Measurements from ENCODE around the gene GCAT.

The GCAT gene

GRCh38 chr22:37807410-37808293 is at the start of gene GCAT:
TSS of gene GCAT (plus strand) at chr22:37807934. CDS start at chr22:37807968, 34 bp downstream.
- peak; percentile 89 to 91 for DNase-seq

- no peak for DNase-seq
These were observed 49.0 kb upstream of the GCAT start for GRCh38 chr22:37758694-37759093.

DNA sequence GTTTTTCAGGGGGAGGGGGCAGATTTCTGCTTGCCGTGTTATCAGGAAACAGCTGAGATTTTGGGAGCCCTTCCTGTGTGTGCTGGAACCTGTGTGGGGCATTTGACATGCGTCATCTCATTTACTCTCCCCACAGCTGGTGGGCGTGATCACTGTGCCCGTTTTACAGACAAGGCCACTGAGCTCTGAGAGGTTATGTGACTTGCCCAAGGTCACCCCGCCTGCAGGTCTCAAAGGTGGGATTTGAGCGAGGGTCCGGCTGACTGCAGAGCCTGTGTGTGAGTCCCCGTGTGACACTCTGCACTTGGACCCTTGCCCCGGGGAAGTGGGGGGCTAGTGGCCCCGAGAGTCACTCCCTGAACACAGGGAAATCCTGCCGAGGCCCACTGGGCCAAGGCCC is 48.5 kb upstream of the GCAT start:
- DNase-seq, result no peak

DNA sequence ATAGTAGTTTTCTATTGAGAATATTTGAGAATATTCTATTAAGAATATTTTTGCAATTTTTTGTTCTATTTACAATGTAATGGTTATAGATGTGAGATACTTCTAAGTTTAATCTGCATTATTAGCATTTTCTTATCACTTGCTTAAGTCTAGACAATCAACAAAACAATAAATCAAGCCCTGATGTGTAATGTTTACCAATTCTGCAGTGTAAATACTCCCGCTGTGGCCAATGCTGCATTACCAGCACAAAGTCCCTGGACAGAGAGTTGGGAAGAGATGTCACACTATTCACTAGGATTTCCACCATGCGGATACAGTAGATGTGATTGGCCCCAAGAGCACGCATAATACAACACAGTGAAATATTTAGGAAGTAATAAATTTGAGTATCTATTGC is 47.6 kb upstream of the GCAT start:
- DNase-seq, result no peak

GRCh38 chr22:37762389-37762836 is 45.3 kb upstream of the GCAT start:
- DNase-seq, result no peak

DNA sequence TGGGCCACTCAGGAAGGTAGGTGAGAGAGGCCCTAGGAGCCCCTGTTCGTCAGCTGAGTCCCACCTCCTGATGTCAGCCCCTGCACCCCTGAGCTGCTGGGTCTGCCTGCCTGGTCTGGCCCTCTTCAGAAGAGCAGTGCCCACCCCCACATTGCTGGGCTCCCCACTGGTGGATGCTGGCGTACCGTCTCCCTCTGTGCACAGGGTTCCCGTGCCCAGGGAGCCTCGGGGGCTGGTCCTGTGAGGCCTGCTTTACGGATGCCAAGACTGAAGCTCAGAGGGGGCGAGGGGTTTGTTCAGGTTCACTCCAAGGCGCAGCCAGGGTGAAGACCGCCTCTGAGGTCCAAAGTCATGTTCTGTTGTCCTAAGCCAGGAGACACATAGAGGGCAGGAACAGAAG is 44.7 kb upstream of the GCAT start:
- no peak for DNase-seq

DNA sequence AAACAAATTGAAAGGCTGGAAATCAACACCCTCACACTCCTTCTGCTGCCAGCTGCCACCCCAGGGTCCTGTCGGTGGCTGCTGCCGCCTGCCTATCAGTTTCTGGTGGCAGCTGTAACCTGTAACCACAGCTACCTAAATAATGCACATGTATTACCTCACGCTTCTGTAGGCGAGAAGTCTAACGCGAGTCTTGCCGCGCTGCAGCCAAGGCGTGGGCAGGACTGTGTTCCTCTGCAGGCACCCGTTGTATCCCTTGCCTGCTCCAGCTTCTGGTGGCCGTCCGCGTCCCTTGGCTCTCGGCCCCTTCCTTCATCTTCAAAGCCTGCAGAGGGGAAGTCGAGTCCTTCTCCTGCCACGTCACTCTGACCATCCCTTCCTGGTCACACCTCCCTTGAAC is 44.1 kb upstream of the GCAT start:
- DNase-seq, result no peak

DNA sequence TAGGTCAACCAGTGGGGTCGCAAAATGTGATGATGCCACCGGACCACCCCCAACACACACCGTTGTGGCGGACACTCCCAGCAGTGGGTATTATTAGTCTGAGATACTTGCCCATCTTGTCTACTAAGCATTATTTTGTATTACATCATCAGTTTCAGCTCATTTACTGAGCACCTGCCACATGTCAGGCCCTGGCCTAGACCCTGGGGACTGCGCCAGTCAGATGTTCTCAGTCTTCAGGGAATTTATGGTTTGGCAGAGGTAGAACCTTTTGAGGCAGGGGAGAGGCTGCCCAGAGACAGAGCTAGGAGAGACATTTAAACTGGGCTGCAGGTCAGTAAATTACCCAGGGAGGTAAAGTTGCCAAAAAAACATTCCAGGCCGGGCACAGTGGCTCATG is 43.1 kb upstream of the GCAT start:
- no peak for DNase-seq

GRCh38 chr22:37765498-37765897 is 42.2 kb upstream of the GCAT start:
- no peak for DNase-seq

GRCh38 chr22:37765953-37766576 is 41.7 kb upstream of the GCAT start:
- no peak for DNase-seq

DNA sequence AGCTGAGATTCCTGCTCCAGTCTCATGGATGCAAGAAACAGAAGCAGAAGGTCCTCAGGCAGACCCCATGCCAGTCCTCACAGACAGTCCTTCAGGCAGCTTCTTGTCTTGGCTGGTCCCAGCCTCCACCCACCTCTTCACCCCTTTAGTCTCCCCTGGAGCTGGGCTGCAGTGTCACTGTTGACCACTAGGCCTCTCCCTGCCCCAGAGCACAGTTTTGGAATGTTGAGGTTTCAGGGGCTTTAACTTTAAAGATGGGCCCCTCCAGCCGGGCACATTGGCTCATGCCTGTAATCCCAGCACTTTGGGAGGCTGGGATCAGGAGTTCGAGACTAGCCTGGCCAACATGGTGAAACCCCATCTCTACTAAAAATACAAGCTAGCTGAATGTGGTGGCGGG is 39.5 kb upstream of the GCAT start:
- no peak for DNase-seq

DNA sequence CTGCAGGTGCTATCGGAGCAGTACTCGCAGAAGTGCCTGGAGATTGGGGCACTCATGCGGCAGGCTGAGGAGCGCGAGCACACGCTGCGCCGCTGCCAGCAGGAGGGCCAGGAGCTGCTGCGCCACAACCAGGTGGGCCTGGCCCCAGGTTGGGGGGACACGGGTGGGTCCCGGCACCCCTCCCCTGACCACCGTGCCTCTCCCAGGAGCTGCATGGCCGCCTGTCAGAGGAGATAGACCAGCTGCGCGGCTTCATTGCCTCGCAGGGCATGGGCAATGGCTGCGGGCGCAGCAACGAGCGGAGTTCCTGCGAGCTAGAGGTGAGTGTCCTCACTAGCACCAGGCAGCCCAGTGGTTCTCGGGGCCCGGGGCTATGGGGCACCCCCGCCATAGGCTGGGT is 38.7 kb upstream of the GCAT start:
- DNase-seq, result no peak

- no peak for DNase-seq
These were observed 36.7 kb upstream of the GCAT start for GRCh38 chr22:37771081-37771480.

DNA sequence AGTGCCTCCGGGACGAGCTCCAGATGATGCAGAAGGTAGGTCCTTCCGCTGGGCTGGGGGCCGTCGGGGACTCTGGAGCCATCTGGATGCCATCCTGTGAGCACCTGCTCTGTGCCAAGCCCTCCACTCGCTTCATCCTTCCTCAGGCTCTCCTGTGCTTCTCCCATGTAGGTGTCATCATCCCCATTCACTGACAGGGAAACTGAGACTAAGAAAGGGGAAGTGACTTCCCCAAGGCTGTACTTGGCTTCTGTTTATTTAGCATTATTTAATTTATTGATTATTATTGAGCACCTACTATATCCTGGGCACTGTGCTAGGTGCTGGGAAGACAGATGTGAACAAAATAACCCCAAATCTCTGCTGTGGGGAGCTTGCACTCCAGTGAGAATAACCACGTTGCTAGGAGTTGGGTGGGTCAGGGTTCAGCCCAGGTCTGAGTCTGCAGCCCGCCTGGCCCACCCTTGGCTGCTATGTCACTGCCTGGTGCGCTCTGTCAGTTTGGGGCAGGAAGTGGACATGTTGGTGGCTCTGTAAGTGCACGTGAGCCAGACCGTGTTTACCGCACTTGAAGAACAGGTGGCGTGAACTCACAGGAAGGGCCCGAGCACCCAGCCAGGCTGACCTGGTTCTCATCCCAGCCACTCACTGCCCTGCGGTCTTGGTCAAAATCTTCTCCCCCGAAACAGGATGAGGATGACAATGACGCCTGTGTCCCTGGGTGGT is 35.9 kb upstream of the GCAT start:
- no peak for DNase-seq

GRCh38 chr22:37774728-37775127 is 33.0 kb upstream of the GCAT start:
- no peak for DNase-seq

DNA sequence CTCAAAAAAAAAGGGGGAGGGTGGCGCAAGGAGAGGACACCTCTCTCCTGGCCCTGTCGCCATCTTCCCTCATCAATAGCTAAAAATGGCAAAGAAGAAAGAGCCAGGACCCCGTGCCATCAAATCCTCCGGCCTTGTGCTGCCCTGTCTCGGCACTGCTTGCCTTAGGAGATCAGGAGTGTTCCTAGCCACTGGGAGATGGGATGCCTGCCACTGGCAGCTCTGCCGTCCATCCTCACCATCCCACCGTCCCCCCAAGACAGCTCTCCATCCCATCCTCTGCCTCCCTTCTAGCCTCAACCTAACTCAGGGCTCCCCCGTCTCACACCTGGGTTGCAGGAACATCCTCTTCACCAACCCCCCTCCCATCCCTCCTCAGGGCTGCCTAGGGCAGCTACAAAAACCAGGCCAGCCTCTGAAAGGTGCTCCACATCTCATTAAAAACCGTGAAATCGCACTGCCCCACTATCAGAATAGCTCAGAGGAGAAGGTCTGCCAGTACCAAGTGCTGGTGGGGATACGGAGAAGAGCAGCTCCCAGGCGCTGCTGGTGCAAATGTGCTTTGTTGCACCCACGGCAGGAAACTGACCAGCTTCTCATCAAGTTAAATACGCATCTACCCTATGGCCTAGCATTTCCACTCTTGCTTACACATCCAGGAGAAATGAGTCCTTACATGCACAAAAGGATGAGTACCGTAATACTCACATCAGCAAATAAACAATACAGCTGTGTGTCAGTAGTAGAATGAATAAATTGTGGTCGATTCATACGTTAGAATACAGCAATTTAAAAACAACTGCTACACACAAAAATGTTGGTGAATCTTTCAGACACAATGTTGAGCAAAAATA is 31.7 kb upstream of the GCAT start:
- DNase-seq, result no peak

- no peak for DNase-seq
These were observed 31.1 kb upstream of the GCAT start for GRCh38 chr22:37776639-37777005.

GRCh38 chr22:37777122-37777687 is 30.5 kb upstream of the GCAT start:
- DNase-seq, result no peak

GRCh38 chr22:37778370-37779009 is 29.2 kb upstream of the GCAT start:
- no peak for DNase-seq

DNA sequence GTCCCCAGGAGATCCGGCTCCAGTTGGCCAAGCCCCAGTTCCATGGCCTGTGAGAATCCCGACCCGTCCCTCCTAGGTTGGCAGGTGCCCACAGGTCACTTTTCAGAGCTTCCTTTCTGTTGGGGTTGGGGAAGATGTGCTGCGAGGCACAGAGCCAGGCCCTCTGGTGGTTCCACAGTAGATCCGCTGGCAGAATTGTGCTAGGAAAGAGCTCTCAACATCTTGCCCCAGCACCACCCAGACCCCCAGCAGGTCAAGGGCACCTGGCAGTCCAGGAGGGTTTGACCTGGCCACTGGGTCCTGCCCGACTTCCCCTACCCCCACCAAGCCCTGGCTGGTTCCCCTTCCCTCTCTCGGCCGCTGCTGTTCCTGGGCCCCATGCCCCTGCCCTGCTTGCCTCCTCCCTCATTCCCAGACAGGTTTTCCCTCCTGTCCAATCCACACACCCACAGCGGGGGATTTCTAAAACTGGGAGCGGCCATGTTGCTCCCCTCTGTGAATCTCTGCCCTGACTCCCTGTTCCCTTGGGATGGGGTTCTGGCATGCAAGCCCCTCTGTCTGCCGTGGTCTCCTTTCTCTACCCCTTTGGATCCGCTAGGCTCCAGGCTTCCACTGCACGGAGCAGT is 26.2 kb upstream of the GCAT start:
- no peak for DNase-seq

Measured in CD4-positive, alpha-beta T cell treated with Interleukin-4 for 1 hour (primary cell).